ENCODE data around the gene DCC. TPM values are rescaled to one million over a fixed set of nuclear protein-coding genes. Genes with fewer than 3 reads are reported as not detected.

The DCC gene
- total and polyA plus RNA-seq, 2 experiments from 2014 or later, result 0.27 to 0.38 TPM

DNA sequence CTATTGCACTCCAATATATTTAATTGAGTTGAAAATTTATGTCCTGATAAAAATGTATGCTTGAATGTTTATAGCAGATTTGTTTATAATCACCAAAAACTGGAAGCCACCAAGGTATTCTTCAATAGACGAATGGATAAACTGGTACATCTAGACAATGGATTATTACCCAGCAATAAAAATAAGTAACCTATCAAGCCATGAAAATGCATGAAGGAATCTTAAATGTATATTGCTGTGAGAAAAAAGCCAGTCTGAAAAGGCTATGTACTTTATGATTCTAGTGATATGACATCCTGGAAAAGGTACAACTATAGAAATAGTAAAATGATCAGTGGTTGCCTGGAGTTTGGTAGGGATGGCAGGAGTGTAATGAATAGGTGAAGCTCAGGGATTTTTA is 580.7 kb downstream of the DCC start:
- Histone ChIP-seq H3K9me3 (ENCODE audit: low read depth) (no peaks in the 10 kb centered on the region), H3K27ac (no peak overlapping the region), H3K4me3 (no peak overlapping the region), H3K36me3 (no peaks in the 10 kb centered on the region), H3K27me3 (no peaks in the 10 kb centered on the region), H3K4me1 (ENCODE audit: low read depth) (no peaks in the 10 kb centered on the region)
- TF ChIP-seq, protein P1, sequence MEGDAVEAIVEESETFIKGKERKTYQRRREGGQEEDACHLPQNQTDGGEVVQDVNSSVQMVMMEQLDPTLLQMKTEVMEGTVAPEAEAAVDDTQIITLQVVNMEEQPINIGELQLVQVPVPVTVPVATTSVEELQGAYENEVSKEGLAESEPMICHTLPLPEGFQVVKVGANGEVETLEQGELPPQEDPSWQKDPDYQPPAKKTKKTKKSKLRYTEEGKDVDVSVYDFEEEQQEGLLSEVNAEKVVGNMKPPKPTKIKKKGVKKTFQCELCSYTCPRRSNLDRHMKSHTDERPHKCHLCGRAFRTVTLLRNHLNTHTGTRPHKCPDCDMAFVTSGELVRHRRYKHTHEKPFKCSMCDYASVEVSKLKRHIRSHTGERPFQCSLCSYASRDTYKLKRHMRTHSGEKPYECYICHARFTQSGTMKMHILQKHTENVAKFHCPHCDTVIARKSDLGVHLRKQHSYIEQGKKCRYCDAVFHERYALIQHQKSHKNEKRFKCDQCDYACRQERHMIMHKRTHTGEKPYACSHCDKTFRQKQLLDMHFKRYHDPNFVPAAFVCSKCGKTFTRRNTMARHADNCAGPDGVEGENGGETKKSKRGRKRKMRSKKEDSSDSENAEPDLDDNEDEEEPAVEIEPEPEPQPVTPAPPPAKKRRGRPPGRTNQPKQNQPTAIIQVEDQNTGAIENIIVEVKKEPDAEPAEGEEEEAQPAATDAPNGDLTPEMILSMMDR (IDR thresholded peaks at IDR 0.05; ENCODE audit: low read depth, low read length), result no peak
- no peak for DNase-seq (ENCODE audit: low read depth in 1 of 2, low spot score in 1 of 2)

DNA sequence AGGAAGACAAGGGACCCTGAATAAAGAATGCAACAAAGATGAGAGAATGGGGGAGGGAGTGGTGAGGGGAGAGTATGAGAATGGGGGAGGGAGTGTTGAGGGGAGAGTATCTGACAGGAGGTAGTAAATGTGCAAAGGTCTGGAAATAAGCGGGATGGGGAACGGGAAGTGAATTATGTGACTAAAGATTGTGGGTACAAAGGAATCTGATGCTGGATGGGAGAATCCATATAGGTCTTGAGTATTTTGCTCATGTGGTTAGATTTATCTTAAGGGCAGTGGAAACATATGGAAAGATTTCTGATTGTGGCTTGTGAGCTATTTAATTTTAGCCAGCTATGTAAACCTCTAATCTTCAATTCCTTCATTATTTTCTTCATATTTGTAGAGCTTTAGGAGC is 593.4 kb downstream of the DCC start:
- Histone ChIP-seq H3K27ac (no peak overlapping the region), H3K27me3 (no peaks in the 10 kb centered on the region), H3K9me3 (ENCODE audit: low read depth) (no peaks in the 10 kb centered on the region), H3K36me3 (no peaks in the 10 kb centered on the region), H3K4me1 (ENCODE audit: low read depth) (no peaks in the 10 kb centered on the region), H3K4me3 (no peak overlapping the region)
- DNase-seq (ENCODE audit: low read depth in 1 of 2, low spot score in 1 of 2), result no peak
- TF ChIP-seq, protein P1 (IDR thresholded peaks at IDR 0.05; ENCODE audit: low read depth, low read length), result no peak

DNA sequence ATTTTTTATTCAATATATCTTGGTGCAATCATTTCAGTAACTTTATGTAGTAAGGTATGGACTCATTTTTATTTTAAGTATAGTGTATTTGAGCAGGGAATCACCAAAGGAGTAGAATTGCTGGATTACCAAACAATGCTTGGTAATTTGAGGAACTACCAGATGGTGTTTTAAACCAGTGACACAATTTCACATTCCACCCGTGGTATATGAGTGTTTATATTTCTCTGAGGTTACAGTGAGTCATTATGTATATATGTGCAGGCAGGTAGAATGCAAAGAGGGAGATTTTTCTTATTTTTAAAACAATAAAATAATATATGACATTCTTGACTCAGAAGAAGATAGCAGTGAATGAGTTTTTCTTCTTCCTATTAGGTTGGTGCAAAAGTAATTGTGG is 596.9 kb downstream of the DCC start:
- no peaks in the 10 kb centered on the region for H3K36me3 ChIP-seq
- H3K27ac ChIP-seq, result no peak overlapping the region
- no peak for DNase-seq (ENCODE audit: low read depth in 1 of 2, low spot score in 1 of 2)
- H3K27me3 ChIP-seq, result no peaks in the 10 kb centered on the region
- TF ChIP-seq, protein P1 (IDR thresholded peaks at IDR 0.05; ENCODE audit: low read depth, low read length), result no peak
- H3K4me1 ChIP-seq (ENCODE audit: low read depth), result no peaks in the 10 kb centered on the region
- H3K4me3 ChIP-seq, result no peak overlapping the region
- H3K9me3 ChIP-seq (ENCODE audit: low read depth), result no peaks in the 10 kb centered on the region

- H3K27me3 ChIP-seq, result no peaks in the 10 kb centered on the region
- no peak overlapping the region for H3K4me3 ChIP-seq
- H3K36me3 ChIP-seq, result no peaks in the 10 kb centered on the region
- TF ChIP-seq, protein P1 (IDR thresholded peaks at IDR 0.05; ENCODE audit: low read depth, low read length), result no peak
- no peaks in the 10 kb centered on the region for H3K9me3 ChIP-seq (ENCODE audit: low read depth)
- no peak for DNase-seq (ENCODE audit: low read depth in 1 of 2, low spot score in 1 of 2)
- H3K27ac ChIP-seq, result no peak overlapping the region
- H3K4me1 ChIP-seq (ENCODE audit: low read depth), result no peaks in the 10 kb centered on the region
Measured at GRCh38 chr18:52937840-52938239, 597.8 kb downstream of the DCC start.

- no peaks in the 10 kb centered on the region for H3K27me3 ChIP-seq
- TF ChIP-seq, protein P1 (IDR thresholded peaks at IDR 0.05; ENCODE audit: low read depth, low read length), result no peak
- no peak overlapping the region for H3K4me3 ChIP-seq
- DNase-seq (ENCODE audit: low read depth in 1 of 2, low spot score in 1 of 2), result no peak
- H3K4me1 ChIP-seq (ENCODE audit: low read depth), result peaks cover 13% of the 10 kb centered on the region
- no peaks in the 10 kb centered on the region for H3K36me3 ChIP-seq
- H3K27ac ChIP-seq, result no peak overlapping the region
- H3K9me3 ChIP-seq (ENCODE audit: low read depth), result no peaks in the 10 kb centered on the region
Measured at GRCh38 chr18:52945552-52945951, 605.6 kb downstream of the DCC start.
